Activated T-cell treated with anti-CD3 and anti-CD28 coated beads, Interleukin-2, amount 50 U/mL, for 1 hour (primary cell): Measurements from ENCODE around the gene RPS6KL1.

Experiments used
- DNase-seq: peaks from one replicate; pipeline ENCODE4 v3.0.0-alpha.2; 2020

The RPS6KL1 gene

GRCh38 chr14:74911704-74912103, 11.4 kb downstream of the RPS6KL1 start:
- DNase-seq, result no peak

- DNase-seq, result no peak
These were observed 11.8 kb downstream of the RPS6KL1 start for GRCh38 chr14:74911221-74911620.

GRCh38 chr14:74910556-74910955, 12.5 kb downstream of the RPS6KL1 start:
- no peak for DNase-seq

GRCh38 chr14:74909911-74910310, 13.1 kb downstream of the RPS6KL1 start:
- no peak for DNase-seq

- DNase-seq, result no peak
These were observed 13.6 kb downstream of the RPS6KL1 start for GRCh38 chr14:74909501-74909900.

GRCh38 chr14:74908861-74909341, 14.2 kb downstream of the RPS6KL1 start:
- DNase-seq, result no peak

GRCh38 chr14:74907744-74908143, 15.3 kb downstream of the RPS6KL1 start:
- no peak for DNase-seq

GRCh38 chr14:74906925-74907521, 16.0 kb downstream of the RPS6KL1 start:
- DNase-seq, result no peak

- peak; percentile 85 for DNase-seq
These were observed 17.4 kb downstream of the RPS6KL1 start for GRCh38 chr14:74905595-74906142.

GRCh38 chr14:74904635-74905503, 18.2 kb downstream of the RPS6KL1 start:
- DNase-seq, result no peak

- DNase-seq, result no peak
These were observed 19.9 kb downstream of the RPS6KL1 start for GRCh38 chr14:74902941-74903705.

- DNase-seq, result no peak
These were observed 24.4 kb downstream of the RPS6KL1 start for GRCh38 chr14:74898694-74899093.

- no peak for DNase-seq
These were observed 25.0 kb downstream of the RPS6KL1 start for GRCh38 chr14:74898083-74898482.

- DNase-seq, result no peak
These were observed 25.4 kb downstream of the RPS6KL1 start for GRCh38 chr14:74897642-74898041.

- no peak for DNase-seq
These were observed 26.7 kb downstream of the RPS6KL1 start for GRCh38 chr14:74896400-74896799.

- DNase-seq, result no peak
These were observed 29.4 kb downstream of the RPS6KL1 start for GRCh38 chr14:74893614-74894091.

- no peak for DNase-seq
These were observed 30.3 kb downstream of the RPS6KL1 start for GRCh38 chr14:74892745-74893144.

- DNase-seq, result no peak
These were observed 31.2 kb downstream of the RPS6KL1 start for GRCh38 chr14:74891870-74892269.

GRCh38 chr14:74890262-74890661, 32.8 kb downstream of the RPS6KL1 start:
- DNase-seq, result no peak

- DNase-seq, result no peak
These were observed 34.6 kb downstream of the RPS6KL1 start for GRCh38 chr14:74888164-74889158.

GRCh38 chr14:74886001-74886400, 37.1 kb downstream of the RPS6KL1 start:
- no peak for DNase-seq
